ENCODE data around the gene COX20. TPM values are rescaled to one million over a fixed set of nuclear protein-coding genes. Genes with fewer than 3 reads are reported as not detected.

Gene COX20
- total and polyA plus RNA-seq, 9 donors, result 24.6 to 54.5 (median 46.3) TPM

DNA sequence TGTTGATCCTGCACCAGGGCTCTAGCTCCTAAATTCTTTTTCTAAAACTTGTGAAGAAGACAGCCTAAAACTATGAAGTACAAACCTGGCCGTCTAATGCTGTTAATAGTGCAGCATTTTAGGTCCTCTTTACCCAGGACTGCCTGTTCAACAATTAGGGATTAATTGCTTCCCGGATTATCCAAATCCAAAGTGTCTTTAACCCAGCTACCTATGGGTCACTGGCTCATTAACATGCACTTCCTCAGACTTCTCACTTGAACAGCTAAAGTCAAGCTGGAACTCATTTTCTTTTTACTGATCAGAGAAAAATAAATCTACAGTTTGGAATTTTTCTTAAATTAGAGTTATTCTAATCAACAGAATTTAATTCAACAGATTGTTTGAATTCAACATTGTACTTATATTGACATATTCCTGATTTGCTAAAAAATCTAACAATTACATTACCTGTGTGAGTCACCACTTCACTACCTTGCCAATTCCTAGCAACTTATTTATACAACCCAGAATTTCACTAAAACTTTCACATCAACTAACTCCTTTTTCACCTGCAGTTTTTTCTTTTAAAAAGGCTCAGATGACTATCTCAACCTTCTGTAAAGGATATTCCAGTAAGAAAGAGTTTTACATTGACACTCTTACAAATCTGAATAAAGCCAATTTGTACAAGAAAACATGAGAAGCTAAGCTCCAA, 25.6 kb downstream of the COX20 start:
- H3K36me3 ChIP-seq (ENCODE audit: control insufficient read depth, insufficient read depth, low read length), result peaks cover 39% of the 10 kb centered on the region

DNA sequence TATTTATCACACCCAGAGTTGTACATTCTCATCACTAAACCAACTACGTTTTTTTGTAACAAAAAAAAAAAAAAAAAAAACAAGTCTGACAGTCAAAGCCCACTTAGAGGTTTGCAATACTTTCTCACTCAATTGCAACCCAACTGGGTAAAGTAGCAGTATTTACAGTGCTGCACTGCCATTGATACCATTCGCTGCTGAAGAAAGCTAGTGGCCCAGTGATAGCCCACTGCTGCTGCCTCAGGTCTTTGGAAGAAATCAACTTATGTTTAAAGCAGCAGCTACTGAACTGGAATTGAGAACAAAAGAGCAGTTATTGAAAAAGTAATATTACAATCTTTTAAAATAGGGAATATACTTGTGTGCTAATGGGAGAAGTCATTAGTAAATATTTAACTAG, 26.2 kb downstream of the COX20 start:
- H3K9me3 ChIP-seq (replicated peaks; ENCODE audit: control insufficient read depth, low read depth, low read length), result no peaks in the 10 kb centered on the region
- peak overlapping the region; percentile 85 for H3K4me3 ChIP-seq (ENCODE audit: low read length)
- peaks cover 33% of the 10 kb centered on the region for H3K36me3 ChIP-seq (ENCODE audit: control insufficient read depth, insufficient read depth, low read length)
- DNase-seq, result no peak
- peak overlapping the region; percentile 97 for H3K27ac ChIP-seq (ENCODE audit: low read length)
- no peaks in the 10 kb centered on the region for H3K27me3 ChIP-seq (ENCODE audit: control insufficient read depth, insufficient read depth, low read length)
- WGBS (ENCODE audit: insufficient coverage), result no CpG with 5 or more reads among the region's 2 CpGs
- H3K4me1 ChIP-seq (ENCODE audit: control insufficient read depth, insufficient read depth, low read length), result peaks cover 11% of the 10 kb centered on the region

More for the DNA sequence above, 25.6 kb downstream of the COX20 start:
- H3K4me1 ChIP-seq (ENCODE audit: control insufficient read depth, insufficient read depth, low read length), result peaks cover 11% of the 10 kb centered on the region
- H3K4me3 ChIP-seq (ENCODE audit: low read length), result peak overlapping the region; percentile 85
- H3K9me3 ChIP-seq (replicated peaks; ENCODE audit: control insufficient read depth, low read depth, low read length), result no peaks in the 10 kb centered on the region
- DNase-seq, result no peak
- no peak overlapping the region for H3K27ac ChIP-seq (ENCODE audit: low read length)
- H3K27me3 ChIP-seq (ENCODE audit: control insufficient read depth, insufficient read depth, low read length), result no peaks in the 10 kb centered on the region
- no CpG with 5 or more reads among the region's 2 CpGs for WGBS (ENCODE audit: insufficient coverage)

DNA sequence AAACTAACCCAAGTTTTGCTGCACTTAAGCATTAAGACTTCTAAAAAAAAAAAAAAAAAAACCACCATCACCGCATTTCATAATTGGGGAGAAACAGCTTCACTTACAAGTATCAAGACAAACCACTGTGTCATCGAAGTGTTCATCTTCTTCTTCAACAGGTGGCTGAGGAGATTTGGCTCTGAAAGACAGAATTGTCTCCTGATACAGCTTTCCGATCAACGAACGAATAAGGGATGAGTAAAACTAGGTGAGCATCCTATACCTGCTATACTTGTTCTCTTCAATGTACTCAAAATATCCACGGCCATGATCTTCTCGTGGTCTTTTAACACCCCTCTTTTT, 26.9 kb downstream of the COX20 start:
- peak overlapping the region; percentile 85 for H3K4me3 ChIP-seq (ENCODE audit: low read length)
- peak overlapping the region; percentile 97 for H3K27ac ChIP-seq (ENCODE audit: low read length)
- peak; percentile 49 for DNase-seq
- no peaks in the 10 kb centered on the region for H3K9me3 ChIP-seq (replicated peaks; ENCODE audit: control insufficient read depth, low read depth, low read length)
- H3K27me3 ChIP-seq (ENCODE audit: control insufficient read depth, insufficient read depth, low read length), result no peaks in the 10 kb centered on the region
- H3K4me1 ChIP-seq (ENCODE audit: control insufficient read depth, insufficient read depth, low read length), result peaks cover 11% of the 10 kb centered on the region
- 0% methylated on average over 2 of the region's 7 CpGs for WGBS (ENCODE audit: insufficient coverage)
- H3K36me3 ChIP-seq (ENCODE audit: control insufficient read depth, insufficient read depth, low read length), result peaks cover 28% of the 10 kb centered on the region

DNA sequence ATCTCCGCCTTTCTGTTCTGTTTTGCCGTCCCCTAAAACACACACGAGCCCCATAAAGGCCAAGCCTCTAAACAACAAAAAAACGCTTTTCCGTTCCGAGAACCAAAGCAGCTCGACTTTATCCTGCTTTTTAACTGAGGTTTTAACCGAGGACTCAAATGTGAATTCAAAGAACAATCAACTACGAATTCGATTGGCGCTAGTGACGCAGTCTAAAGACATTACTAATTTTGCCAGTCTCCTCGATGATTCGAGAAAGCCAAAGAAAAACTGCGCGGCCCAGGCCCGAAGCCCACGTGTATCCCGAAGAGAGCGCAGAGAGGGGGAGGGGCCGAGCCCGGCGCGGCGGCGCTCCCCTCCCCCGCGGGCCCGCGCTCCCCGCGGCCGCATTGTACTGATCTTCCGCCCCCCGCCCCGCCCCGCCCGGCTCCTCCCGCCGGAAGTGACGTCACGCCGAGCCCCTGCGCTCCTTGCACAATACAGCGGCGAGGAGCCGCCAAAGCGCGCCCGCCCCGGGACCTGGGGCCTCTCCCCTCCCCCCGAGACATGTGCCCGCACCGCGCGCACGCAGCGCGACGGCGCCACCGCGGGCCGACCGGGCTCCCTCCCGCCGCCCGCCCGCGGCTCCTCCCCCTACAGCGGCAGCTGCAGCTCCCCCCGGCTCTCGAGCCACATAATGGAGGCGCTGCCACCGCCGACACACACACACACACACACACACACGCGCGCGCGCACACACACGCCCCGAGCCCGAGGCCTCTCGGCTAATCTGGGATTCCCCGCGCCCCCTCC, 27.4 kb downstream of the COX20 start:
- WGBS (ENCODE audit: insufficient coverage), result 0% methylated on average over 80 of the region's 87 CpGs
- peaks cover 11% of the 10 kb centered on the region for H3K4me1 ChIP-seq (ENCODE audit: control insufficient read depth, insufficient read depth, low read length)

DNA sequence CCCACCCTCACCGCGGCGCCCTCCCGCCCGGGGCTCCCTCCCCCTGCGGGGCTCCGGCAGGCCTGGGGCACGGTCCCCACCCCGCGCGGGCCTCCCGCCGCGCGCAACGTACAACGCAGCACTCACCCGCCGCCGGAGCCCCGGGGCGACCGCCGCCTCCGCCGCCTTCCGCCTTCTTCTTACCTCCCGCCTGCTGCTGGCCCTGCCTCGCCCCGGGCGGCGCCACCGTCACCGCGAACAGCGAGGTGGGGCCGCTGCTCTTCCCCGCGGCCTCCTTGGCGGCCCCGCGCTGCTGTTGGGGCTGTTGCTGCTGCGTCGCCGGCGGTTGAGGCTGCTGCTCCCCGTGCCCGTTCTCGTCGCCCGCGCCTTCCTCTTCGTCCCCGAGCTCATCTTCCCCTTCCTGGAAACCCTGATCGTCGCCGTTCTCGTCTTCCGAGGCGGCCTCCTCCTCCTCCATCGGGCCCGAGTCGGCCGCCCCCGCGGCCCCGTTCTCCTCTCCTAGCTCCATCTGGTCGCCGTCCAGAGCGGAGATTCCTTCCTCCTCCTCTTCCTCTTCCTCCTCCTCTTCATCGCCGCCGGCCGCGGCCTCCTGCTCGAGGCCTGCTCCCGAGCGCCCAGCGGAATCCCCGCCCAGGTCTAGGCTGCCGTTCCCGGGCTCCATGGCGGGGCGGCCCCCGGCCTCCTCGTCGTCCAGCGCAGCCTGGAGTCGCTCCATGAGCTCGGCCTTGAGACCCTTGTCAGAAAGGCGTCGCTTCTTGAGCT, 28.2 kb downstream of the COX20 start:
- DNase-seq, result peak; percentile 37
- H3K4me3 ChIP-seq (ENCODE audit: low read length), result peak overlapping the region; percentile 100
- H3K9me3 ChIP-seq (replicated peaks; ENCODE audit: control insufficient read depth, low read depth, low read length), result no peaks in the 10 kb centered on the region
- H3K27ac ChIP-seq (ENCODE audit: low read length), result peak overlapping the region; percentile 100
- WGBS (ENCODE audit: insufficient coverage), result under 1% methylated on average over 91 of the region's 92 CpGs
- H3K4me1 ChIP-seq (ENCODE audit: control insufficient read depth, insufficient read depth, low read length), result peaks cover 11% of the 10 kb centered on the region
- H3K36me3 ChIP-seq (ENCODE audit: control insufficient read depth, insufficient read depth, low read length), result peaks cover 21% of the 10 kb centered on the region
- H3K27me3 ChIP-seq (ENCODE audit: control insufficient read depth, insufficient read depth, low read length), result no peaks in the 10 kb centered on the region

More for the DNA sequence above, 27.4 kb downstream of the COX20 start:
- H3K27me3 ChIP-seq (ENCODE audit: control insufficient read depth, insufficient read depth, low read length), result no peaks in the 10 kb centered on the region
- peak overlapping the region; percentile 100 for H3K27ac ChIP-seq (ENCODE audit: low read length)
- H3K9me3 ChIP-seq (replicated peaks; ENCODE audit: control insufficient read depth, low read depth, low read length), result no peaks in the 10 kb centered on the region
- peaks cover 23% of the 10 kb centered on the region for H3K36me3 ChIP-seq (ENCODE audit: control insufficient read depth, insufficient read depth, low read length)
- peak overlapping the region; percentile 100 for H3K4me3 ChIP-seq (ENCODE audit: low read length)
- peak; percentile 98 for DNase-seq

DNA sequence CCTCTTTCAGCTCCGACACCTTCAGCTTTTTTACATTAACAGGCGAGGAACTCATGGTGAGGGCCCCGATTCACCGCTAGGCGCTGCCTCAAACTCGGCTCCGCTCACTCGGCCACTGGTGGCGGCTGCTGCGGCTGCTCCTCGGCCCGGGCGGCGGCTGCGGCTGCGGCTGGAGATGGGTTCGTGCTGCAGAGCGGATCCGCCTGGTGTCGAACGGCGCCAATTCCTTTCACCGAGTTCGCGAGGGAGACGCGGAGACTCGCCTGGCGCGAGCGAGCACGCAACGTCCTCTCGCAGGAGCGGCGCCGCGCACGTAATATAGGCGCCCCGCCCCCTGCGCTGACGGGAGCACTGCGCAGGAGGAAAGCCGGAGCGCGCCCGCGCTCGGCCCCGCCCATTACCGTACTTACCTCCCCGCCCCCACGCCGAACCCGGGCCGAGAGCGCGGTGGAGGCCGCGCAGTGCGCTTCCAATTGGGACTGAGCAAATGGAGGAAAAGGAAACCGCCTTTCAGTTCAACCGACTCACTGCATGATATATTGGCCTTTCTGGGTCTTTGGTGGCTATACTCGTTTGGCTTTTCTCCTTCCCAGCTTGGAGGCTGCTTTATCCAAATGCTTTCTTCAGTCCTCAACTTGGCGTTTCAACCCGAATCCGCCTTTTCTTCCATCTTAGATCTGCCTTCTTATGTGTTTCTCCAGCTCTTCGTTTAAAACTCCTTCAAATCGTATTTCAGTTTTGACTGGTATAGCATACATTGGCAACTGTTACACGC, 29.0 kb downstream of the COX20 start, which contains the start of gene HNRNPU:
HNRNPU (minus strand) TSS at position 291 of the 775 bp plus-strand sequence; CDS start at position 55, 236 bp downstream.
- peak; percentile 99 for DNase-seq
- under 1% methylated on average over 60 of the region's 71 CpGs for WGBS (ENCODE audit: insufficient coverage)
- Histone ChIP-seq H3K27ac (ENCODE audit: low read length) (peak within 1 kb of the TSS; percentile 100), H3K4me1 (ENCODE audit: control insufficient read depth, insufficient read depth, low read length) (peaks cover 11% of the 10 kb centered on the region), H3K4me3 (ENCODE audit: low read length) (peak within 1 kb of the TSS; percentile 100), H3K27me3 (ENCODE audit: control insufficient read depth, insufficient read depth, low read length) (no peaks in the 10 kb centered on the region), H3K36me3 (ENCODE audit: control insufficient read depth, insufficient read depth, low read length) (peaks cover 17% of the 10 kb centered on the region), H3K9me3 (replicated peaks; ENCODE audit: control insufficient read depth, low read depth, low read length) (no peaks in the 10 kb centered on the region)

GRCh38 chr1:244865028-244865371, 29.5 kb downstream of the COX20 start:
- Histone ChIP-seq H3K9me3 (replicated peaks; ENCODE audit: control insufficient read depth, low read depth, low read length) (no peaks in the 10 kb centered on the region), H3K4me3 (ENCODE audit: low read length) (peak overlapping the region; percentile 47), H3K27me3 (ENCODE audit: control insufficient read depth, insufficient read depth, low read length) (no peaks in the 10 kb centered on the region), H3K4me1 (ENCODE audit: control insufficient read depth, insufficient read depth, low read length) (peaks cover 8% of the 10 kb centered on the region), H3K36me3 (ENCODE audit: control insufficient read depth, insufficient read depth, low read length) (peaks cover 12% of the 10 kb centered on the region), H3K27ac (ENCODE audit: low read length) (peak overlapping the region; percentile 95)
- no peak for DNase-seq
- WGBS (ENCODE audit: insufficient coverage), result 7% methylated on average over 5 of the region's 9 CpGs

DNA sequence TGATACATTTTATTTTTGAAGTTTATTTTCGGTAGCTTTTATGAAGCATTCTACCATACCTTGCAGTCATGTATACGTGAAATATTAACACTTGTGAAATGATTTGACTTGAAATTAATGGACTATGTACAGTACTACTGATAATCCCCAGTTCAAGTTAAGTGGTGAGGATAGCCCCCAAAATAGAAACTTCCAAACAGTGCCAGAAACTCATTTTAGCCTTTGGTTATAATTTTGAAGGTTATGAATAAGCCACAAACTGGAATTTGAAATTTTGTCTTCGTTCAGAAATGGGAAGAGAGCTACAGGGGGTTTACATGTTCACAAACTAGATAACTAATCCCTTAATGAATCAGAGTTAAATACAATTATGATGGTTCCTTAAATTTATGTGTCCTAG, 30.4 kb downstream of the COX20 start:
- peaks cover 5% of the 10 kb centered on the region for H3K36me3 ChIP-seq (ENCODE audit: control insufficient read depth, insufficient read depth, low read length)
- peaks cover 6% of the 10 kb centered on the region for H3K4me1 ChIP-seq (ENCODE audit: control insufficient read depth, insufficient read depth, low read length)
- WGBS (ENCODE audit: insufficient coverage), result no CpG with 5 or more reads among the region's 3 CpGs
- H3K9me3 ChIP-seq (replicated peaks; ENCODE audit: control insufficient read depth, low read depth, low read length), result no peaks in the 10 kb centered on the region
- no peaks in the 10 kb centered on the region for H3K27me3 ChIP-seq (ENCODE audit: control insufficient read depth, insufficient read depth, low read length)
- H3K4me3 ChIP-seq (ENCODE audit: low read length), result no peak overlapping the region
- peak overlapping the region; percentile 95 for H3K27ac ChIP-seq (ENCODE audit: low read length)
- no peak for DNase-seq

- H3K4me3 ChIP-seq (ENCODE audit: low read length), result no peak overlapping the region
- peak overlapping the region; percentile 95 for H3K27ac ChIP-seq (ENCODE audit: low read length)
These were observed 30.9 kb downstream of the COX20 start for GRCh38 chr1:244866355-244866754.

More at GRCh38 chr1:244866355-244866754, 30.9 kb downstream of the COX20 start:
- Histone ChIP-seq H3K4me1 (ENCODE audit: control insufficient read depth, insufficient read depth, low read length) (peaks cover 6% of the 10 kb centered on the region), H3K27me3 (ENCODE audit: control insufficient read depth, insufficient read depth, low read length) (no peaks in the 10 kb centered on the region), H3K36me3 (ENCODE audit: control insufficient read depth, insufficient read depth, low read length) (peaks cover 3% of the 10 kb centered on the region), H3K9me3 (replicated peaks; ENCODE audit: control insufficient read depth, low read depth, low read length) (no peaks in the 10 kb centered on the region)
- no CpG with 5 or more reads among the region's 1 CpG for WGBS (ENCODE audit: insufficient coverage)
- DNase-seq, result no peak
